Right cardiac atrium (tissue), 5 donors: ENCODE measurements around the gene C1orf159. TPM values are rescaled to one million over a fixed set of nuclear protein-coding genes. Genes with fewer than 3 reads are reported as not detected.
A peak's percentile ranks its signal among the peaks of the same experiment; 100 is the strongest.

Experiments
- ATAC-seq, 2 donors: fragments of 200-7000 bp; cut with Tn5 transposase; one replicate each; pipeline versions ENCODE4 v1.8.0 to v1.9.1; 2020; ENCODE audit warnings: moderate library complexity in 2 of 2, mild to moderate bottlenecking in 1 of 2
- DNase-seq, 3 donors: peaks; one replicate each; pipeline ENCODE4 v3.0.0-alpha.2; 2020
- H3K27ac ChIP-seq: one replicate; pipeline ENCODE4 v1.5.1; 2013; ENCODE audit warnings: mild to moderate bottlenecking, low read length, control low read depth, moderate library complexity
- H3K27me3 ChIP-seq: one replicate; pipeline ENCODE4 v1.6.1; 2013; ENCODE audit not compliant: control insufficient read depth, insufficient read depth
- H3K4me1 ChIP-seq: one replicate; pipeline ENCODE4 v1.6.1; 2013; ENCODE audit warnings: low read length; ENCODE audit not compliant: control insufficient read depth, insufficient read depth
- H3K4me3 ChIP-seq: one replicate; pipeline ENCODE4 v1.5.1; 2013; ENCODE audit warnings: low read length, control low read depth
- H3K9me3 ChIP-seq: one replicate; pipeline ENCODE4 v1.6.1; 2013; ENCODE audit warnings: low read length; ENCODE audit not compliant: control insufficient read depth
- WGBS: extraction: QIAGEN DNeasy Blood & Tissue Kit; methylation state at CpG from one replicate; pipeline ENCODE4 v1.1.7; 2013; 5-methylcytosine and 5-hydroxymethylcytosine counted together
- intact Hi-C, 4 donors: fragments of 100-400 bp; cut with DNase I; formaldehyde crosslinking; loops; one replicate each; pipeline versions ENCODE4 v1.11.0 to v1.14.0; 2022 to 2023
- polyA plus RNA-seq: library from polyadenylated mRNA; stranded (reverse); fragments of 200-250 nt; gene quantifications from one replicate; pipeline ENCODE4 v1.2.3, GENCODE V29; 2013
- total RNA-seq, 4 donors: library from RNA; stranded (reverse); fragmentation: NEBNext Ultra II Directional; extraction: Animal tissue kit (Norgen Biotek cat#: 25700); gene quantifications; one replicate each; pipeline ENCODE4 v1.2.1, GENCODE V29; 2021
- donor health status: healthy with polysubstance abuse.
- donor health status: DM: no; HTN: yes; CAD: no.
- donor health status: DM: no; HTN: no; CAD: no.
- donor health status: DM: no; HTN: yes; CAD: no; lungs with severe emphysema.
- donor health status: DM: yes; HTN: yes; CAD: no.

Gene C1orf159
- total and polyA plus RNA-seq, 5 donors, result 4.9 to 6.8 (median 5.5) TPM

- no peak overlapping the region for H3K27ac ChIP-seq
- ATAC-seq (no peak), DNase-seq (no peak)
- no peaks in the 10 kb centered on the region for H3K4me1 ChIP-seq
- no peaks in the 10 kb centered on the region for H3K27me3 ChIP-seq
- H3K4me3 ChIP-seq, result no peak overlapping the region
- no peaks in the 10 kb centered on the region for H3K9me3 ChIP-seq
- intact Hi-C loops, result no loop called here
- WGBS, result 37% methylated on average over 24 of the region's 25 CpGs
Observed at GRCh38 chr1:1141244-1141910, 25.5 kb upstream of the C1orf159 start.

- intact Hi-C loops, result no loop called here
- H3K4me1 ChIP-seq, result no peaks in the 10 kb centered on the region
- WGBS, result 42% methylated on average over 18 of the region's 18 CpGs
Observed at GRCh38 chr1:1140673-1141072, 24.8 kb upstream of the C1orf159 start.

GRCh38 chr1:1137256-1138045 lies 21.6 kb upstream of the C1orf159 start:
- DNase-seq (no peak), ATAC-seq (no peak)
- no peaks in the 10 kb centered on the region for H3K27me3 ChIP-seq
- no peak overlapping the region for H3K27ac ChIP-seq
- H3K4me1 ChIP-seq, result no peaks in the 10 kb centered on the region
- H3K9me3 ChIP-seq, result no peaks in the 10 kb centered on the region
- intact Hi-C loops, result no loop called here
- no peak overlapping the region for H3K4me3 ChIP-seq
- WGBS, result 18% methylated on average over 36 of the region's 36 CpGs

More at GRCh38 chr1:1140673-1141072, 24.8 kb upstream of the C1orf159 start:
- DNase-seq (no peak), ATAC-seq (no peak)
- Histone ChIP-seq H3K9me3 (no peaks in the 10 kb centered on the region), H3K27ac (no peak overlapping the region), H3K4me3 (no peak overlapping the region), H3K27me3 (no peaks in the 10 kb centered on the region)

- DNase-seq (no peak), ATAC-seq (peak in 1 of 2 donors; percentile 7)
- intact Hi-C loops, result no loop called here
- 19% methylated on average over 48 of the region's 48 CpGs for WGBS
- no peaks in the 10 kb centered on the region for H3K9me3 ChIP-seq
- H3K4me3 ChIP-seq, result no peak overlapping the region
- no peaks in the 10 kb centered on the region for H3K27me3 ChIP-seq
- no peaks in the 10 kb centered on the region for H3K4me1 ChIP-seq
- H3K27ac ChIP-seq, result no peak overlapping the region
Observed at GRCh38 chr1:1136547-1137230, 20.8 kb upstream of the C1orf159 start.

GRCh38 chr1:1135339-1136136 lies 19.6 kb upstream of the C1orf159 start:
- no peaks in the 10 kb centered on the region for H3K27me3 ChIP-seq
- no peak overlapping the region for H3K27ac ChIP-seq
- no peak for ATAC-seq
- WGBS, result 76% methylated on average over 20 of the region's 20 CpGs
- intact Hi-C loops, result no loop called here
- no peak overlapping the region for H3K4me3 ChIP-seq
- no peaks in the 10 kb centered on the region for H3K9me3 ChIP-seq
- DNase-seq, result no peak
- no peaks in the 10 kb centered on the region for H3K4me1 ChIP-seq

DNA sequence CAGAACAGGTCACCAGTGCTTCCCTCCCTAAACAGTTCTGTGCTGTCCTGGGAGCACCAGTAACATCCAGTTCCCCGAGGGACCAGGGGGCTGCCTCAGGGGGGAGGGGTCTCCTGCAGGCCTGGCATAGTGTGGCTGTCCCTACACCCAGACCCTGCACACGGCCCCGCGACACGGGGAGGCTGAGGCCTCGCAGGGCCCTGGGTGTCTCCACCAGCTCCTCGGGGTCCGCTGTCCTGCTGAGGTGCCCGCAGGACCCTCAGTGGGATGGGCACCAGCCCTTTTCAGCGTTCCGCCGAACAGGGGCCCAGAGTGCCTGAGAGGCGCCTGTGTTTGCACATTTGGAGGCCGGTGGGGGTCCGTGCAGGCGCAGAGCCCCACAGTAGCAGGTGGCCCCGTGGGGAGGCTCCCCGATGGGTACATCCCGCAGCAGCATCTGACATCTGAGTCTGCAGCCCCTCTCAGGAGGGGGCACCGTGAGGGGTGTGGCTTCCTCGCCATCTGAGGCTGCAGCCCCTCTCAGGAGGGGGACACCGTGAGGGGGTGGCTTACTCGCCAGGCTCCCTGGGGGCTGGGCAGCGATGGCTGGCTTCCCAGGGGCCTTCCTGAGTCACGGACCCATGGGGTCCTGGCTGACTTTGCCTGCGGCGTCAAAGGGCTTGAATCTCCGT lies 18.5 kb upstream of the C1orf159 start:
- Histone ChIP-seq H3K4me1 (no peaks in the 10 kb centered on the region), H3K27me3 (no peaks in the 10 kb centered on the region), H3K4me3 (no peak overlapping the region), H3K9me3 (no peaks in the 10 kb centered on the region), H3K27ac (no peak overlapping the region)
- 91% methylated on average over 28 of the region's 28 CpGs for WGBS
- DNase-seq (no peak), ATAC-seq (no peak)
- intact Hi-C loops, result no loop called here

DNA sequence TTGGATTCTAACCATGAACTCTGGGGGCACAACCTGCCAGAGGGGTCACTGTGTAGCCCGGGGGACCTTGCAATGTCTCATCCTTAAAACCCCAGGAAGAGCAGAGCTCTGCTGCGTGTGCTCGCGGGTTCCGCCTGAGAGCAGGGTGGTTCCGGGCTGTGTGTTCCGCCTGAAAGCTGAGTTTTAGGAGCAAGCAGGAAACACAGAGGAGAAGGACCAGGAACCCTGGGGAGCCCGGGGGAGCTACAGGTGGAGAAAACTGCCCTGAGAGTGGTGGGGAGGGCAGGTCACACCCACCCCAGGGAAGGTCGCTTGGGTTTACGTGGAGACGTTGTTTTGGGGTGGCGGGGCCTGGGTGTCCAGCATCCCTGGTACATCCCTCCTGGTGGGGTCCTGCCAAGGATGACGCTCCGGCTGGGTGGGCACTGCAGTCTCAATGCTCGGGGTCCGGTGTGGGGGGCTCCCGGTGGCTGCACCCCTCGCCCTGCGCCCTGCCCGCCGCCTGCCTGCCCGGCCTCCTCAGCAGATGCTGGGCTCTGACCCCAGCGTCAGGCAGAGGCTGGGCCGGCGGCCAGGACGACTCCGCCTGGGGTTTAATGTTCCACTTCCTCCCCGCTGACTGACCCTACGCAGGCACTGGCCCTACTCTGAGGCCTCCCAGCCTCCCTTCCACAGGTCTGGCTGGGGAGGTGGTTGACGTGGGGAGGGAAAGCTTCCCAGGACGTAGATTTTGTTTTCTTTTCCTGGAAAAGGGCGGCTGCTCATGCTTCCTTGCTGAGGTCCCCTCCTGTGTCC lies 17.3 kb upstream of the C1orf159 start:
- H3K27ac ChIP-seq, result no peak overlapping the region
- 65% methylated on average over 32 of the region's 32 CpGs for WGBS
- H3K4me1 ChIP-seq, result no peaks in the 10 kb centered on the region
- peak in 2 of 3 donors; percentile 73 to 82 for DNase-seq
- H3K9me3 ChIP-seq, result no peaks in the 10 kb centered on the region
- H3K4me3 ChIP-seq, result no peak overlapping the region
- H3K27me3 ChIP-seq, result no peaks in the 10 kb centered on the region
- ATAC-seq, result peak; percentile 47 to 61
- intact Hi-C loops, result no loop called here

- ATAC-seq, result peak in 1 of 2 donors; percentile 11
- 86% methylated on average over 48 of the region's 48 CpGs for WGBS
- Histone ChIP-seq H3K27ac (no peak overlapping the region), H3K4me3 (no peak overlapping the region), H3K27me3 (no peaks in the 10 kb centered on the region), H3K4me1 (no peaks in the 10 kb centered on the region), H3K9me3 (no peaks in the 10 kb centered on the region)
- intact Hi-C loops, result no loop called here
- DNase-seq, result no peak
Observed at GRCh38 chr1:1132042-1132950, 16.4 kb upstream of the C1orf159 start.
